Liver (tissue), 9 donors: Measurements from ENCODE around the gene BAIAP2. TPM values are rescaled to one million over a fixed set of nuclear protein-coding genes. Genes with fewer than 3 reads are reported as not detected.

ENCODE experiments used
- DNase-seq: peaks from one replicate; pipeline ENCODE4 v3.0.0-alpha.2; 2017; ENCODE audit warnings: low spot score
- H3K27ac ChIP-seq, 2 donors: one replicate each; pipeline ENCODE4 v1.7.0; 2013; ENCODE audit warnings: inconsistent platforms in 2 of 2, low read length in 2 of 2, control low read depth in 1 of 2, low read depth in 1 of 2, mild to moderate bottlenecking in 1 of 2
- H3K27me3 ChIP-seq, 4 donors: one replicate each; pipeline versions ENCODE4 v1.6.1 to v1.7.0; 2013; ENCODE audit warnings: low read length in 3 of 4, inconsistent platforms in 1 of 4, mild to moderate bottlenecking in 1 of 4, moderate library complexity in 1 of 4; ENCODE audit not compliant: control insufficient read depth in 4 of 4, insufficient read depth in 4 of 4
- H3K36me3 ChIP-seq, 4 donors: one replicate each; pipeline versions ENCODE4 v1.6.1 to v1.7.0; 2013; ENCODE audit warnings: low read length in 3 of 4, mild to moderate bottlenecking in 3 of 4, low read depth in 1 of 4, moderate library complexity in 1 of 4; ENCODE audit not compliant: control insufficient read depth in 4 of 4, insufficient read depth in 3 of 4
- H3K4me1 ChIP-seq, 4 donors: one replicate each; pipeline versions ENCODE4 v1.6.1 to v1.7.0; 2013; ENCODE audit warnings: low read length in 3 of 4, mild to moderate bottlenecking in 3 of 4, moderate library complexity in 1 of 4; ENCODE audit not compliant: control insufficient read depth in 4 of 4, insufficient read depth in 4 of 4
- H3K4me3 ChIP-seq, 3 donors: one replicate each; pipeline versions ENCODE4 v1.6.1 to v1.7.0; 2013; ENCODE audit warnings: low read length in 3 of 3, control low read depth in 1 of 3, low read depth in 1 of 3, mild to moderate bottlenecking in 1 of 3
- H3K9ac ChIP-seq, 2 donors: one replicate each; pipeline ENCODE4 v1.7.0; 2013; ENCODE audit warnings: low read length in 2 of 2, mild to moderate bottlenecking in 2 of 2, moderate library complexity in 2 of 2, control low read depth in 1 of 2, low read depth in 1 of 2
- H3K9me3 ChIP-seq, 4 donors: one replicate each; pipeline versions ENCODE4 v1.6.1 to v1.7.0; 2013; ENCODE audit warnings: low read length in 3 of 4; ENCODE audit not compliant: control insufficient read depth in 4 of 4
- EGR1 ChIP-seq, 2 donors: IDR thresholded peaks; 2 replicates each; pipeline ENCODE4 v1.6.1; 2016 to 2018; ENCODE audit warnings: antibody characterized with exemption in 2 of 2, low read depth in 2 of 2
- FOXA1 ChIP-seq: IDR thresholded peaks from 2 replicates; pipeline ENCODE4 v1.6.1; 2016; ENCODE audit warnings: antibody characterized with exemption
- GABPA ChIP-seq, 2 donors: IDR thresholded peaks in 1 of 2; conservative IDR thresholded peaks in 1 of 2; 2 replicates each; pipeline ENCODE4 v1.6.1; 2016; ENCODE audit warnings: antibody characterized with exemption in 2 of 2, mild to moderate bottlenecking in 1 of 2, moderate library complexity in 1 of 2
- HNF4A ChIP-seq, 2 donors: conservative IDR thresholded peaks; 2 replicates each; pipeline ENCODE4 v1.6.1; 2016; ENCODE audit warnings: antibody characterized with exemption in 2 of 2, mild to moderate bottlenecking in 2 of 2
- HNF4G ChIP-seq: IDR thresholded peaks from 2 replicates; pipeline ENCODE4 v1.6.1; 2016; ENCODE audit warnings: antibody characterized with exemption
- JUND ChIP-seq, 2 donors: IDR thresholded peaks; 2 replicates each; pipeline ENCODE4 v1.6.1; 2016; ENCODE audit warnings: antibody characterized with exemption in 2 of 2
- NR2F2 ChIP-seq: IDR thresholded peaks from 2 replicates; pipeline ENCODE4 v1.6.1; 2016; ENCODE audit warnings: antibody characterized with exemption
- RAD21 ChIP-seq, 2 donors: IDR thresholded peaks; 2 replicates each; pipeline ENCODE4 v1.6.1; 2016; ENCODE audit warnings: antibody characterized with exemption in 2 of 2, mild to moderate bottlenecking in 2 of 2
- RXRA ChIP-seq, 2 donors: IDR thresholded peaks; 2 replicates each; pipeline ENCODE4 v1.6.1; 2017 to 2018; ENCODE audit warnings: antibody characterized with exemption in 2 of 2, mild to moderate bottlenecking in 1 of 2
- SP1 ChIP-seq: IDR thresholded peaks from 2 replicates; pipeline ENCODE4 v1.6.1; 2018; ENCODE audit warnings: antibody characterized with exemption, mild to moderate bottlenecking
- TAF1 ChIP-seq: conservative IDR thresholded peaks from 2 replicates; pipeline ENCODE4 v1.6.1; 2016; ENCODE audit warnings: antibody characterized with exemption, mild to moderate bottlenecking
- YY1 ChIP-seq: IDR thresholded peaks from 2 replicates; pipeline ENCODE4 v1.6.1; 2016; ENCODE audit warnings: antibody characterized with exemption, mild to moderate bottlenecking
- WGBS: extraction: QIAGEN DNeasy Blood & Tissue Kit; methylation state at CpG from one replicate; pipeline ENCODE4 v1.1.7; 2013; 5-methylcytosine and 5-hydroxymethylcytosine counted together
- polyA plus RNA-seq, 2 donors: library from polyadenylated mRNA; stranded (reverse) in 1 of 2; unstranded in 1 of 2; fragments of 200-250 nt in 1 of 2; fragments of >200 nt in 1 of 2; fragmentation: Nextera tagmentation in 1 of 2; extraction: Ambion mirVana in 1 of 2; gene quantifications; one replicate each; pipeline versions ENCODE4 v1.2.1 to v1.2.3, GENCODE V29; 2013 to 2015
- total RNA-seq, 2 donors: library from RNA; depleted of rRNA; stranded (reverse); fragments of >200 nt; gene quantifications; one replicate each; pipeline ENCODE4 v1.2.3, GENCODE V29; 2014
- TF ChIP-seq, protein P1 (sequence below): fragments of 150-350 bp; IDR thresholded peaks from 2 replicates; pipeline ENCODE4 v1.5.1; 2017; ENCODE audit warnings: improper control_type of control experiment, low read depth, low read length; ENCODE audit not compliant: missing input control
- TF ChIP-seq, protein P2 (sequence below): IDR thresholded peaks from 2 replicates; pipeline ENCODE4 v1.6.1; 2016; ENCODE audit warnings: antibody characterized with exemption, mild to moderate bottlenecking
- TF ChIP-seq, protein P3 (sequence below): IDR thresholded peaks from 2 replicates; pipeline ENCODE4 v1.6.1; 2016; ENCODE audit warnings: antibody characterized with exemption
- TF ChIP-seq, protein P4 (sequence below): IDR thresholded peaks from 2 replicates; pipeline ENCODE4 v1.6.1; 2016; ENCODE audit warnings: antibody characterized with exemption
- TF ChIP-seq, protein P5 (sequence below): IDR thresholded peaks from 2 replicates; pipeline ENCODE4 v1.6.1; 2016; ENCODE audit warnings: antibody characterized with exemption
- donor health status: healthy.
- donor health status: healthy.
- donor health status: healthy.
- donor health status: healthy.
- donor health status: healthy.

The BAIAP2 gene
- total and polyA plus RNA-seq, 4 donors = 8.1 to 61.3 (median 44.9) TPM

DNA sequence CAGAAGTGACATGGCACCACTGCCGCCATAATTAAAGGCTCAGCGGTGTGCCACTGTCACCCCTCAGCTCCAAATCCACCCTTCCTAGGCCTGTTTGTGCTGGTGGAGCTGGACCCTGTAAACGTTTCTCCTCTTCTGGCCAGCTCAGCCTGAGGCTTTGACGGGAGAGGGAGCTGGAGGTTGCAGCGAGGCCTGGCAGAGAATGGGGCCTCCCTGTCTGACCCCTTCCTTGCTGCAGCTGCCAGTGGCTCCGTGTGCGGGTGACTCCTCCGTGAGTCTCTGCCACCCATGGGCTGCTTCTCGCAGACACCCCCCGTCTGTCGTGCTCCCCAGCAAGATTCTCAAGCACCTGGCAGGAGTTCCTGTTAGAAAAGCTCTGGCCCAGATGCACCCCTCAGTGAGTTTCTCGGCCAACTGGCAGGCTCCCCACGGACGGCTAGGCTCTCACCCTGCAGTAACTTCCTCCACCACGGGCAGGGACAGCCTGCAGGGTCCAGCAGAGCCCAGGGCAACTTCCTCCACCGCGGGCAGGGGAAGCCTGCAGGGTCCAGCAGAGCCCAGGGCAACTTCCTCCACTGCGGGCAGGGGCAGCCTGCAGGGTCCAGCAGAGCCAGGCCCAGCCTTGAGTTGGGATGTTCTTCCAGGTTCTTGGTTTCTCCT is 48.0 kb upstream of the BAIAP2 start:
- no peaks in the 10 kb centered on the region for H3K36me3 ChIP-seq
- no peak for DNase-seq
- no peaks in the 10 kb centered on the region for H3K9me3 ChIP-seq
- TF ChIP-seq EGR1 (IDR thresholded peaks at IDR 0.05; ENCODE audit: low read depth in 2 of 2) (no peak), GABPA (IDR thresholded peaks at IDR 0.05 in 1 of 2, conservative IDR thresholded peaks at IDR 0.05 in 1 of 2) (no peak), HNF4A (conservative IDR thresholded peaks at IDR 0.05) (no peak), JUND (IDR thresholded peaks at IDR 0.05) (no peak), FOXA1 (no peak), TAF1 (no peak), HNF4G (no peak), RXRA (IDR thresholded peaks at IDR 0.05) (no peak), SP1 (no peak), YY1 (no peak)
- TF ChIP-seq, protein P1, sequence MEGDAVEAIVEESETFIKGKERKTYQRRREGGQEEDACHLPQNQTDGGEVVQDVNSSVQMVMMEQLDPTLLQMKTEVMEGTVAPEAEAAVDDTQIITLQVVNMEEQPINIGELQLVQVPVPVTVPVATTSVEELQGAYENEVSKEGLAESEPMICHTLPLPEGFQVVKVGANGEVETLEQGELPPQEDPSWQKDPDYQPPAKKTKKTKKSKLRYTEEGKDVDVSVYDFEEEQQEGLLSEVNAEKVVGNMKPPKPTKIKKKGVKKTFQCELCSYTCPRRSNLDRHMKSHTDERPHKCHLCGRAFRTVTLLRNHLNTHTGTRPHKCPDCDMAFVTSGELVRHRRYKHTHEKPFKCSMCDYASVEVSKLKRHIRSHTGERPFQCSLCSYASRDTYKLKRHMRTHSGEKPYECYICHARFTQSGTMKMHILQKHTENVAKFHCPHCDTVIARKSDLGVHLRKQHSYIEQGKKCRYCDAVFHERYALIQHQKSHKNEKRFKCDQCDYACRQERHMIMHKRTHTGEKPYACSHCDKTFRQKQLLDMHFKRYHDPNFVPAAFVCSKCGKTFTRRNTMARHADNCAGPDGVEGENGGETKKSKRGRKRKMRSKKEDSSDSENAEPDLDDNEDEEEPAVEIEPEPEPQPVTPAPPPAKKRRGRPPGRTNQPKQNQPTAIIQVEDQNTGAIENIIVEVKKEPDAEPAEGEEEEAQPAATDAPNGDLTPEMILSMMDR = no peak
- TF ChIP-seq, protein P2, sequence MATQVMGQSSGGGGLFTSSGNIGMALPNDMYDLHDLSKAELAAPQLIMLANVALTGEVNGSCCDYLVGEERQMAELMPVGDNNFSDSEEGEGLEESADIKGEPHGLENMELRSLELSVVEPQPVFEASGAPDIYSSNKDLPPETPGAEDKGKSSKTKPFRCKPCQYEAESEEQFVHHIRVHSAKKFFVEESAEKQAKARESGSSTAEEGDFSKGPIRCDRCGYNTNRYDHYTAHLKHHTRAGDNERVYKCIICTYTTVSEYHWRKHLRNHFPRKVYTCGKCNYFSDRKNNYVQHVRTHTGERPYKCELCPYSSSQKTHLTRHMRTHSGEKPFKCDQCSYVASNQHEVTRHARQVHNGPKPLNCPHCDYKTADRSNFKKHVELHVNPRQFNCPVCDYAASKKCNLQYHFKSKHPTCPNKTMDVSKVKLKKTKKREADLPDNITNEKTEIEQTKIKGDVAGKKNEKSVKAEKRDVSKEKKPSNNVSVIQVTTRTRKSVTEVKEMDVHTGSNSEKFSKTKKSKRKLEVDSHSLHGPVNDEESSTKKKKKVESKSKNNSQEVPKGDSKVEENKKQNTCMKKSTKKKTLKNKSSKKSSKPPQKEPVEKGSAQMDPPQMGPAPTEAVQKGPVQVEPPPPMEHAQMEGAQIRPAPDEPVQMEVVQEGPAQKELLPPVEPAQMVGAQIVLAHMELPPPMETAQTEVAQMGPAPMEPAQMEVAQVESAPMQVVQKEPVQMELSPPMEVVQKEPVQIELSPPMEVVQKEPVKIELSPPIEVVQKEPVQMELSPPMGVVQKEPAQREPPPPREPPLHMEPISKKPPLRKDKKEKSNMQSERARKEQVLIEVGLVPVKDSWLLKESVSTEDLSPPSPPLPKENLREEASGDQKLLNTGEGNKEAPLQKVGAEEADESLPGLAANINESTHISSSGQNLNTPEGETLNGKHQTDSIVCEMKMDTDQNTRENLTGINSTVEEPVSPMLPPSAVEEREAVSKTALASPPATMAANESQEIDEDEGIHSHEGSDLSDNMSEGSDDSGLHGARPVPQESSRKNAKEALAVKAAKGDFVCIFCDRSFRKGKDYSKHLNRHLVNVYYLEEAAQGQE = no peak
- TF ChIP-seq, protein P3, sequence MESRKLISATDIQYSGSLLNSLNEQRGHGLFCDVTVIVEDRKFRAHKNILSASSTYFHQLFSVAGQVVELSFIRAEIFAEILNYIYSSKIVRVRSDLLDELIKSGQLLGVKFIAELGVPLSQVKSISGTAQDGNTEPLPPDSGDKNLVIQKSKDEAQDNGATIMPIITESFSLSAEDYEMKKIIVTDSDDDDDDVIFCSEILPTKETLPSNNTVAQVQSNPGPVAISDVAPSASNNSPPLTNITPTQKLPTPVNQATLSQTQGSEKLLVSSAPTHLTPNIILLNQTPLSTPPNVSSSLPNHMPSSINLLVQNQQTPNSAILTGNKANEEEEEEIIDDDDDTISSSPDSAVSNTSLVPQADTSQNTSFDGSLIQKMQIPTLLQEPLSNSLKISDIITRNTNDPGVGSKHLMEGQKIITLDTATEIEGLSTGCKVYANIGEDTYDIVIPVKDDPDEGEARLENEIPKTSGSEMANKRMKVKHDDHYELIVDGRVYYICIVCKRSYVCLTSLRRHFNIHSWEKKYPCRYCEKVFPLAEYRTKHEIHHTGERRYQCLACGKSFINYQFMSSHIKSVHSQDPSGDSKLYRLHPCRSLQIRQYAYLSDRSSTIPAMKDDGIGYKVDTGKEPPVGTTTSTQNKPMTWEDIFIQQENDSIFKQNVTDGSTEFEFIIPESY = no peak
- H3K4me3 ChIP-seq = no peak overlapping the region
- peaks cover 2 to 12% (median 7%) of the 10 kb centered on the region in 4 donors for H3K4me1 ChIP-seq
- WGBS = 75% methylated on average over 18 of the region's 18 CpGs
- no peaks in the 10 kb centered on the region for H3K27me3 ChIP-seq
- no peak overlapping the region for H3K9ac ChIP-seq
- H3K27ac ChIP-seq = no peak overlapping the region

DNA sequence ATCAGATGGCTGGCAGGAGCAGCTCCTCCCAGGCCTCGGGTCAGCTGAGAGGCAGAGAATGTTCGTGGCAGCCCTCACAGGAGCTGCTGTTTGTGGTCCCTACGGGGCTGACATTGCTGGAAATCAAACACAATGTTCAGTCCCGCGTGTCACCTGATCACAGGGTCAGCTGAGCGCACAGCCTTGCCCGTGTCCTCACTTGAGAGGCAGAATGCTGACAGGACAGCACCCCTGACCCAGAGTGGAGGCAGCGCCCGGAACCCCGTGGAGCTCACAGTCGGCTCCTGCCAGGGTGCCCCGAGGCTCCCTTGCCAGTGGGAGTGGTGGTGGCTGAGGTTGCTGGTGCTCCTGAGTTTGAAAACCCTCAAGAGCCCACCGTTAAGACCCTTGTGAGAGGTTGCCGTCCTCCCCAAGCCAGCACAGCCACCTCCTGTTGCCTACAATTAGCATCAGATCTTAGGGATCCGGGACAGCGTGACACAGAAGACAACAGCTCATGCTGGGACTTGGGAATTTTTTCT is 47.0 kb upstream of the BAIAP2 start:
- Histone ChIP-seq H3K9ac (no peak overlapping the region), H3K27ac (no peak overlapping the region), H3K27me3 (no peaks in the 10 kb centered on the region), H3K36me3 (no peaks in the 10 kb centered on the region), H3K4me3 (no peak overlapping the region), H3K9me3 (no peaks in the 10 kb centered on the region), H3K4me1 (peaks cover 4 to 19% (median 13%) of the 10 kb centered on the region in 4 donors)
- no peak for DNase-seq
- WGBS = 63% methylated on average over 16 of the region's 16 CpGs
- no peak for TF ChIP-seq RAD21 (IDR thresholded peaks at IDR 0.05)
- TF ChIP-seq, protein P2 = no peak
- TF ChIP-seq FOXA1 = no peak
- no peak for TF ChIP-seq YY1
- TF ChIP-seq, protein P4, sequence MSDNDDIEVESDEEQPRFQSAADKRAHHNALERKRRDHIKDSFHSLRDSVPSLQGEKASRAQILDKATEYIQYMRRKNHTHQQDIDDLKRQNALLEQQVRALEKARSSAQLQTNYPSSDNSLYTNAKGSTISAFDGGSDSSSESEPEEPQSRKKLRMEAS = no peak
- TF ChIP-seq TAF1 = no peak
- TF ChIP-seq SP1 = no peak
- no peak for TF ChIP-seq NR2F2
- TF ChIP-seq, protein P5, sequence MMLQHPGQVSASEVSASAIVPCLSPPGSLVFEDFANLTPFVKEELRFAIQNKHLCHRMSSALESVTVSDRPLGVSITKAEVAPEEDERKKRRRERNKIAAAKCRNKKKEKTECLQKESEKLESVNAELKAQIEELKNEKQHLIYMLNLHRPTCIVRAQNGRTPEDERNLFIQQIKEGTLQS = no peak
- TF ChIP-seq HNF4G = no peak
- TF ChIP-seq RXRA (IDR thresholded peaks at IDR 0.05) = no peak
- TF ChIP-seq, protein P1 = no peak
